OCI-LY7 (cell line): ENCODE measurements around the gene SLC45A1.
"Not testable (repeated sequence)": the region's sequence is repeated elsewhere in the genome, so short reads cannot be mapped to it uniquely, and the experiment has no call there.

ENCODE experiments used
- CTCF ChIP-seq: fragments of 200-600 bp; sonication (generic); conservative IDR thresholded peaks from 2 replicates; pipeline ENCODE4 v1.5.1; 2014; ENCODE audit warnings: mild to moderate bottlenecking, antibody characterized with exemption, low read length, moderate library complexity, mixed read lengths
- EZH2phosphoT487 ChIP-seq: fragments of 200-600 bp; sonication (generic); IDR thresholded peaks from 2 replicates; pipeline ENCODE4 v1.6.1; 2018; ENCODE audit warnings: low read depth, borderline replicate concordance, mild to moderate bottlenecking, mixed run types, antibody characterized with exemption, low read length, moderate library complexity, mixed read lengths

- not testable (repeated sequence) for TF ChIP-seq EZH2phosphoT487, CTCF
These were observed 39.2 kb upstream of the SLC45A1 start for GRCh38 chr1:8278677-8279076.
